A549 treated with GW870086 at 1 μM for 4 hours (cell line): ENCODE results near the gene TIMM8A. TPM values are rescaled to one million over a fixed set of nuclear protein-coding genes. Genes with fewer than 3 reads are reported as not detected.

Source experiments
- total RNA-seq: library from RNA; stranded (reverse); fragments of 200-300 nt; extraction: Qiagen RNA extraction; gene quantifications from 5 replicates; pipeline ENCODE4 v1.2.3, GENCODE V29; 2022; ENCODE audit warnings: low read depth

TIMM8A gene
- total RNA-seq: 26.9 to 32.5 TPM (median 30.7 TPM) in 5 replicates

GRCh38 chrX:101348452-101349192 is at the start of gene TIMM8A:
TIMM8A (minus strand) TSS chrX:101348742; CDS start chrX:101348664, 78 bp downstream.

GRCh38 chrX:101390664-101391525 is 42.4 kb upstream of the TIMM8A start, which contains the start of gene RPL36A:
RPL36A (plus strand) TSS chrX:101391011; CDS start chrX:101391044, 33 bp downstream.

DNA sequence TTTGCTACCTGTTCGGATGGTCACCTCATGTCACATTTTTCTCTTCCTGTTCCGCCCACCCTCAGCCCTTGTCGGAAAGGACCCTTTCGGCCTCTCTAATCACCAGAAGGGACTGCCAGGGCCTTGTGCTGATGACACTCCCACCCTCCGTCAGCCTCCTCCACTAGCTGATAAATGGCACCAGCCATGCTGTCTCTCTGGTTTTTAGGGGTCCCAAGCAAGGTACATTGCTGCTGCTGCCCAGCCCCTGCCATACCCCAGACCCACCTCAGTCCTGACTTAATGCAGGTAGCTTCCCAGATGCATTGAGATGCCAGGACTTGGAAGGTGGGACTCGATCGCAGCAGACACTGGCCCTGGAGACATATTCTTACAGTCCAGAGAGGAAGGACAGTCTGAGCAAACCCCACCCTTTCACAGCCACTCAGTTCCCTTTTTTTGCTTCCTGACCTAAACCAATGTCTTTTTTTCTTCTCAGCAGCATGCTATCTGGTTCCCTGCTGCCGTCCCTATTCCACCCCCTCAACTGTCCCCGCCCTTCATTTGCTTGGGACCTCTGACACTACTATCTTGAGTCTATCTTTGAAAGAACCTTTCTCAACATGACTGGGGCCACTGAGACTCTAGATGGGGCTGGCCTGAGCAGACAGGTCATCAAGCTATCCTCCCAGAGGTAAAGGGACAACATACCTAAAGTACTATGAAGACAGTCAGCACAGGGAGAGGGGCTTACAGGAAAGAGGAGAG is 37.4 kb upstream of the TIMM8A start, which contains the start of gene BTK:
BTK (minus strand) TSS at position 397 of the 747 bp plus-strand sequence. CDS start 10,907 bp downstream, outside the sequence.

Other genes starting within 250 kb of the TIMM8A start
- 0.06 to 0.19 TPM (median 0.16 TPM) in 5 replicates for gene DRP2, start 129.0 kb downstream of the TIMM8A start, total RNA-seq
- 0.05 to 0.16 TPM (median 0.08 TPM) in 4 of 5 replicates, not detected in the other for gene TAF7L, start 57.4 kb downstream of the TIMM8A start, total RNA-seq
- gene BTK, start 37.4 kb upstream of the TIMM8A start, total RNA-seq: 0.12 to 0.34 TPM (median 0.14 TPM) in 5 replicates
- gene RPL36A, start 42.3 kb upstream of the TIMM8A start, total RNA-seq: 2,398 to 3,331 TPM (median 2,513 TPM) in 5 replicates
- 168 to 203 TPM (median 180 TPM) in 5 replicates for gene GLA, start 59.2 kb upstream of the TIMM8A start, total RNA-seq
- gene HNRNPH2, start 59.5 kb upstream of the TIMM8A start, total RNA-seq: 51.6 to 61.4 TPM (median 57.3 TPM) in 5 replicates
- gene ARMCX4, start 136.7 kb upstream of the TIMM8A start, total RNA-seq: 0.35 to 0.57 TPM (median 0.50 TPM) in 5 replicates
- gene ARMCX1, start 201.8 kb upstream of the TIMM8A start, total RNA-seq: 0.21 to 0.46 TPM (median 0.35 TPM) in 5 replicates